ENCODE measurements around the gene ARID1B. TPM values are rescaled to one million over a fixed set of nuclear protein-coding genes. Genes with fewer than 3 reads are reported as not detected.

The ARID1B gene
- polyA plus RNA-seq, 1 experiment, result 19.2 TPM

- no peak overlapping the region for H3K27ac ChIP-seq (ENCODE audit: low read depth, low read length)
- POLR2A ChIA-PET, result no interaction called here
Measured at GRCh38 chr6:156900292-156900691, 123.1 kb downstream of the ARID1B start.

GRCh38 chr6:156901309-156902019 is 124.3 kb downstream of the ARID1B start:
- POLR2A ChIA-PET, result no interaction called here
- Histone ChIP-seq H3K4me3 (ENCODE audit: low read depth, low read length) (no peak overlapping the region), H3K27ac (ENCODE audit: low read depth, low read length) (no peak overlapping the region), H3K27me3 (ENCODE audit: control insufficient read depth, insufficient read depth, low read length) (no peaks in the 10 kb centered on the region), H3K9me3 (ENCODE audit: control insufficient read depth, insufficient read depth, low read length) (no peaks in the 10 kb centered on the region)
- CTCF ChIA-PET, result interaction anchor here (0.5 kb wide), 1 partner anchor 144 kb away, joined by 3 read pairs; no protein-coding TSS in a partner anchor
- DNase-seq (ENCODE audit: low read depth, low spot score), result no peak
- TF ChIP-seq CTCF (IDR thresholded peaks at IDR 0.05; ENCODE audit: low read depth, low read length), result no peak

More at GRCh38 chr6:156900292-156900691, 123.1 kb downstream of the ARID1B start:
- TF ChIP-seq CTCF (IDR thresholded peaks at IDR 0.05; ENCODE audit: low read depth, low read length), result no peak
- Histone ChIP-seq H3K4me3 (ENCODE audit: low read depth, low read length) (no peak overlapping the region), H3K9me3 (ENCODE audit: control insufficient read depth, insufficient read depth, low read length) (no peaks in the 10 kb centered on the region), H3K27me3 (ENCODE audit: control insufficient read depth, insufficient read depth, low read length) (no peaks in the 10 kb centered on the region)
- DNase-seq (ENCODE audit: low read depth, low spot score), result no peak
- CTCF ChIA-PET, result no interaction called here

GRCh38 chr6:156902782-156903181 is 125.6 kb downstream of the ARID1B start:
- H3K9me3 ChIP-seq (ENCODE audit: control insufficient read depth, insufficient read depth, low read length), result no peaks in the 10 kb centered on the region
- DNase-seq (ENCODE audit: low read depth, low spot score), result no peak
- POLR2A ChIA-PET, result interaction anchor here (0.6 kb wide), 1 partner anchor 275 kb away, joined by 4 read pairs; no protein-coding TSS in a partner anchor
- H3K27me3 ChIP-seq (ENCODE audit: control insufficient read depth, insufficient read depth, low read length), result no peaks in the 10 kb centered on the region
- TF ChIP-seq CTCF (IDR thresholded peaks at IDR 0.05; ENCODE audit: low read depth, low read length), result no peak
- no peak overlapping the region for H3K27ac ChIP-seq (ENCODE audit: low read depth, low read length)
- CTCF ChIA-PET, result no interaction called here
- no peak overlapping the region for H3K4me3 ChIP-seq (ENCODE audit: low read depth, low read length)

- POLR2A ChIA-PET, result no interaction called here
Measured at GRCh38 chr6:156904176-156904967, 127.2 kb downstream of the ARID1B start.

More at GRCh38 chr6:156904176-156904967, 127.2 kb downstream of the ARID1B start:
- no peaks in the 10 kb centered on the region for H3K9me3 ChIP-seq (ENCODE audit: control insufficient read depth, insufficient read depth, low read length)
- no peak for DNase-seq (ENCODE audit: low read depth, low spot score)
- TF ChIP-seq CTCF (IDR thresholded peaks at IDR 0.05; ENCODE audit: low read depth, low read length), result no peak
- H3K27ac ChIP-seq (ENCODE audit: low read depth, low read length), result no peak overlapping the region
- H3K4me3 ChIP-seq (ENCODE audit: low read depth, low read length), result no peak overlapping the region
- CTCF ChIA-PET, result no interaction called here
- no peaks in the 10 kb centered on the region for H3K27me3 ChIP-seq (ENCODE audit: control insufficient read depth, insufficient read depth, low read length)

Data from AG04450 (cell line).